ENCODE measurements around the gene C19orf33. TPM values are rescaled to one million over a fixed set of nuclear protein-coding genes. Genes with fewer than 3 reads are reported as not detected.
"Not testable (repeated sequence)": the region's sequence is repeated elsewhere in the genome, so short reads cannot be mapped to it uniquely, and the experiment has no call there.

Gene C19orf33
- polyA plus RNA-seq (2012; ENCODE audit: insufficient read depth, insufficient read length): not detected

DNA sequence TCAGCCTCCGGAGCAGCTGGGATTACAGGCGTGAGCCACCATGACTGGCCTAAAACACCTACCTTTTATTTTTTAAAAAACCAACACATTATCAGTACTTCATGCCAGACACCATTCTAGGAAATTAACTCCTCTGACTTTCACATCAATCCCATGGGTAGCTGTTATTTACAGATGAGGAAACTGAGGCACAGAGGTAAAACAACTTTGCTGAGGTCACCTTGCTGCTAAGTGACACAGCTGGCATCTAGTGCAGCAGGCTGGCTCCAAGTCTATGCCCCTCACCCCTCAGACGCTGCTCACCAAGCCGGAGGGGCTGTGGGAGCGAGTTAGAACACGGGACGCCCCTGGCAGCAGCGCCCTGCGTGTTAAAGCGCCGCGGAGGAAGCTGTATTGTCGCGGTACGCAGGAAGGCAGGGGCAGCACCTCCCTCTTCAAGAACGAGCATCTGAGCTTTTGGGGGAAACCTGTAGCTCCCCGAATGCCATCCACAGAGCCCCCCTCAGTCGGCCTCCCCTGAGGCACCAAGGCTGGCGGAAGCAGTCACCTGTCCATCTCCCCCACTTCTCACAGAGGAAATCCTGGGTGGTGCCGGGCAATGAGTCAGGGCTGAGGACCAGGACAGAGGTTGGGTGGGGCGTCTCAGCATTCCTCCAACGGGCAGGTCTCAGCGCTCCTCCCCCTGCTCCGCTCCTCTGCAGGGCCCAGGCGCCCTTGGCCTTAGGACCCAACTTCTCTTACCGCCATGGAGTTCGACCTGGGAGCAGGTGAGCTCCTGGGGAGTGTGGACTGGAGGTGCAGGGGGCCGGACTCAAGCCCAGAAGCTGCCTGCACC lies at the start of gene C19orf33:
Gene C19orf33 (plus strand): TSS at position 735 of the 835 bp plus-strand sequence. CDS start 11 bp downstream, at position 746.
- no peak for DNase-seq (ENCODE audit: low read depth, low spot score)
- H3K4me3 ChIP-seq (ENCODE audit: low read length): no peak within 1 kb of the TSS

DNA sequence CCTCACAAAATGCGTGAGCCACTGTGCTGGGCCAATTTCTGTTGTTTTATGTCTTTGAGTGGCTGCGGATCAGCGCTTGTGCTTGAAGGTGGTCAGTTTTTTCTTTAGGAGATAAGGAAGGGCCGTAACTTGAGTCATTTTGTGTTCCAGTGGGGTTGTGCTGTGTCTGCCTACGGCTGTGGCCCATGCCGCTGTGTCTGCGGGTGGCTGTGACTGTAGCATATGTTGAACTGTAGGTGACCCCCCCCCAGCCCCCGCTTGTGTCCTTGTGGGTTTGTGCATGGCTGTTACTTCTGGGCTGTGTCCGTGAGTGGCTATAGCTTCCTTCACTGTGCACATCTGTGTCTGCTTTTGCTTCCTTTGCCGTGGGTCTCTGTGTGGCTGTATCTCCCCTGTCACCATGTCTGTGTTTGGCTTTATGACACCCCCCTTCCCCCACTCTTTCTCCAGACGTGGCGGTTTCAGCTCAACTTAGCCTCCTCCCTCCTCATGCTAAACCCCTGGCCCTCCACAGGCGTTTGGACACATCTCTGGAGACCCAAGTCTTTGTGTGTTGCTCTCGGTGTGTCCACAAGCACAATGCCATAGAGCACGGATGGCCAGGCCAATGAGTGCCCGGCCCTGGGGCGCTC lies 48.6 kb upstream of the C19orf33 start:
- no peak for DNase-seq (ENCODE audit: low read depth, low spot score)
- H3K4me3 ChIP-seq (ENCODE audit: low read length): no peak overlapping the region

DNA sequence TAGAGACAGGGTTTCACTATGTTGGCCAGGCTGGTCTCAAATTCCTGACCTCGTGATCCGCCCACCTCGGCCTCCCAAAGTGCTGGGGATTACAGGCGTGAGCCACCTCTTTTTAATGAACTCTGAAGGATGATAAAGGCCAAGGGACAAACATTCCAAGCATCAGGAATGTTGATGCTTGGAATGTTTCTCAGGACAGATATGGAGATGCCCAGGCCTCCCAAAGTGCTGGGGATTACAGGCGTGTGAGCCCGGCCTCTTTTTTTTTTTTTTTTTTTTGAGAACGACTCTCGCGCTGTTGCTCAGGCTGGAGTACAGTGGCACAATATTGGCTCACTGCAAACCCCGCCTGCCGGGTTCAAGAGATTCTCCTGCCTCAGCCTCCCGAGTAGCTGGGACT lies 42.1 kb upstream of the C19orf33 start:
- H3K4me3 ChIP-seq (ENCODE audit: low read length); DNase-seq (ENCODE audit: low read depth, low spot score): not testable (repeated sequence)

DNA sequence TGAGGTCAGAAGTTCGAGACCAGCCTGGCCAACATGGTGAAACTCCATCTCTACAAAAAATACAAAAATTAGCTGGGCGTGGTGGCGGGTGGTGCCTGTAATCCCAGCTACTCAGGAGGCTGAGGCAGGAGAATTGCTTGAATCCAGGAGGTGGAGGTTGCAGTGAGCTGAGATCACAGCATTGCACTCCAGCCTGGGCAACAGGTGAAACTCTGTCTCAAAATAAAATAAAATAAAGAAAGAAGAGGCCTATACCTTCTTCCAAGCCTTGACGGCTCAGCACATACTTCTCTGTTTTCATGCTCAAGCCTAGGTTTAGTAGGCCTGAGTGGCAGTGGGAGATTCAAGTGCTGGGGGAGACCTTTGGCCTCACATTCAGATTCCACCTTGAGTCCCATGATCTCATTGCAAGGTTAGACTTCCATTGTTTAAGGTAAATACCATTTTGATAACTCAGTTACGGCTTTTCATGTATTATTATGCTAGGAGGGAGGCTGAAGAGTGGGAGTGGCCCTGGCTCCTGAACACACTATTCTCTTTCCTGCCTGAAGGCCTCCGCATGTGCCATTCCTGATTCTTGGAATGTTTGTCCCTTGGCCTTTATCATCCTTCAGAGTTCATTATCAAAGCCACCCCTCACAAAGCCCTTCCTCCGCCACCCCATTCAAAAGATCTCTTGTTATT lies 41.3 kb upstream of the C19orf33 start:
- H3K4me3 ChIP-seq (ENCODE audit: low read length): no peak overlapping the region
- DNase-seq (ENCODE audit: low read depth, low spot score): no peak

DNA sequence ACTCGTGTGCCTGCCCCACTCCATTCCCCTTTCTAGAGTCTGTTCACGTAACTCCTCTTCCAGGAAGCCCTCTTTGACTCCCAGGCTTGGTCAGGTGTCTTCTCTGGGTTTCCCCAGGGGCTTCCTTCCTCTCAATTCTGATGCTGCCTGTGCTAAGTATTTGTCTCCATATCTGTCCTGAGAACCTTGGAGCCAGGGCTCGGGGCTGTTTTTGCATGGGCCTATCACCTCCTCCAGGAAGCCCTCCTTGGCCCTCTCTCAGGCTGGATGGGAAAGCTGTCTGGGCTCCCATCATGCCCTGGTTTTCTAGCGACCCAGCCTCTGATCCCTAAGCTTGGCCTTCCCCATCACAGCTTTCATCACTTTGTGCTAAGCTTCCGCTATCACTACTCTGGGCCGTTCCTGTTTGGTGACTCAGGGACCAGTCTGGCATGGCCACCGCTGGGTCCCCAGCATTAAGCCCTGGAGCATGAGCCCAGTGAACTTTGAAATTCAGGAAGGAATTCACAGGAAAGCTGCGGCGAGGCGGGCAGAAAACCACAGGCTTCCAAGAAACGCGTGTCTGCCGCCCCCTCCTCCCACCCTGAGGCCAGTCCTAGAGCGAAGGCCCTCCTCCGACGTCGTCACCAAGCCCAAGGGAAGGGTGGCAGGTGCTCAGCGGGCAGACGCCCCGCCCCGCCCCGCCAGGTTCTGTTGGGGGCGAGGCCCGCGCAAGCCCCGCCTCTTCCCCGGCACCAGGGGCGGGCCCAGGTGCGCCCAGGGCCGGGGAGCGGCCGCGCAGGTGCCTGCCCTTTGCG lies 40.2 kb upstream of the C19orf33 start:
- peak overlapping the region; percentile 64 for H3K4me3 ChIP-seq (ENCODE audit: low read length)
- DNase-seq (ENCODE audit: low read depth, low spot score): peak; percentile 23

DNA sequence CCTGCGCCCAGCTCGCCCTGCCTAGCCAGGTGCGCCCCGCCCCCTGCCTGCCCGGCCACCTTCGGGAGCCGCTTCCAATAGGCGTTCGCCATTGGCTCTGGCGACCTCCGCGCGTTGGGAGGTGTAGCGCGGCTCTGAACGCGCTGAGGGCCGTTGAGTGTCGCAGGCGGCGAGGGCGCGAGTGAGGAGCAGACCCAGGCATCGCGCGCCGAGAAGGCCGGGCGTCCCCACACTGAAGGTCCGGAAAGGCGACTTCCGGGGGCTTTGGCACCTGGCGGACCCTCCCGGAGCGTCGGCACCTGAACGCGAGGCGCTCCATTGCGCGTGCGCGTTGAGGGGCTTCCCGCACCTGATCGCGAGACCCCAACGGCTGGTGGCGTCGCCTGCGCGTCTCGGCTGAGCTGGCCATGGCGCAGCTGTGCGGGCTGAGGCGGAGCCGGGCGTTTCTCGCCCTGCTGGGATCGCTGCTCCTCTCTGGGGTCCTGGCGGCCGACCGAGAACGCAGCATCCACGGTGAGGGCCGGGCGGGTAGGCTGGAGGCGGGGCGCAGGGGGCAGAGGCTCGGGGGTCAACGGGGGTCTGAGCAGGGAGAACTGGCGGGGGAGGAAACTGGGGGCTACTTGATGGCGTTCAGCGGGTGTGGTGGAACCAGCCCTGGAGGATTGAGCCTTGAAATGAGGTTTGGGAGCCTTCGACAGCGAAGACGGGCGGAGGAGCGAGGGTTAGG lies 39.4 kb upstream of the C19orf33 start, which contains the start of gene SPINT2:
Gene SPINT2 (plus strand): TSS at position 88 of the 727 bp plus-strand sequence. CDS start 320 bp downstream, at position 408.
- DNase-seq (ENCODE audit: low read depth, low spot score): peak; percentile 25
- H3K4me3 ChIP-seq (ENCODE audit: low read length): peak within 1 kb of the TSS; percentile 64

DNA sequence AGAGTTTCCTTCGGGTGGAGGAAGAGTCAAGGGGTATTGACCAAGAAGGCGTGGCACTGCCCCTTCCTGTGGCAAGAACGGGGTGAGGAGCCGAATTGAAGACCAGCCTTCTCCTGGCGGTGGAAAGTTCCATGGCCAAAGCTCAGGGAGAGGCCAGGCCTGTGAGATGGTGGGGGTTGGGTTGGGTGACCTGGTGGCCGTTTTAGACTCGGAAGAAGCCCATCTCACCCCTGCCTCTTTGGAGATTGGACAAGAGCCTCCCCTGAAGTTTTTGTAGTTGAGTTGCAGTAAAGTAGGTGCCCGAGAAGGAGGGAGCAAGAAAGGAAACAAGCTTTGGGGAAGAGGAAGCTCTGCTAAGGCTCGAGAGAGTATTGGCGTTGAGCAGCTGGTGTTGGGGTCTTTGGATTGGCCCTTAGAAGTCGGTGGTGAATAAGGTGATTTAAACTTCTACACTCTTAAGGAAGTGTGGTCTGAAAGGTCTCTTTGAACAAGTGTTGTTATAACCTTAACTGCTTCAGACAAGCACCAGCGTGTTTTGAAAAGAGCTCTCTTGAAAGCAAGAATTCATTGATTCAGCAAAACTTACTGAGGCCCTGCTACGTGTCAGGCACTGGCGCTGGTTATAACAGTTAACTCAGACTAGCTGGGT lies 38.7 kb upstream of the C19orf33 start:
- H3K4me3 ChIP-seq (ENCODE audit: low read length): peak overlapping the region; percentile 64
- DNase-seq (ENCODE audit: low read depth, low spot score): peak; percentile 81

DNA sequence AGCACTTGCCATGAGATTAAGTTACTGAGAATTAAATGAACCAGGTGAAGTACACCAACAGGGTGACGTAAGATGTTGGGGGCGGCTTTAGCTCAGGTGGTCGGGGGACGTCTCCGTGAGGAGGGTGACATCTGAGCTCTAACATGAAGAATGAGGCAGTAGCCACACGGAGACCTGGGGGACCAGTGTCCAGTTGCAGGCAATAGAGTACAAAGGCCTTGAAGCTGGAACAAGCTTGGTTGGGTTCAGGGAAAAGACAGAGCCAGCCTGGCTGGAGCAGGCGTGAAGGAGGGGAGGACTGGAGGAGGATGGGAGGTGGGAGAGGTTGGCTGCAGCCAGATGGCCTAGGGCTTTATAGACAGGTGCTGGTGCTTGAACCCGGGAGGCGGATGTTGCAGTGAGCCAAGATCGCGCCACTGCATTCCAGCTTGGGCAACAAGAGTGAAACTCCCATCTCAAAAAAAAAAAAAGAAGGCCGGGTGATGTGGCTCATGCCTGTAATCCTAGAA lies 38.1 kb upstream of the C19orf33 start:
- no peak for DNase-seq (ENCODE audit: low read depth, low spot score)
- H3K4me3 ChIP-seq (ENCODE audit: low read length): peak overlapping the region; percentile 64; the same call in 1 of the 2 replicates

DNA sequence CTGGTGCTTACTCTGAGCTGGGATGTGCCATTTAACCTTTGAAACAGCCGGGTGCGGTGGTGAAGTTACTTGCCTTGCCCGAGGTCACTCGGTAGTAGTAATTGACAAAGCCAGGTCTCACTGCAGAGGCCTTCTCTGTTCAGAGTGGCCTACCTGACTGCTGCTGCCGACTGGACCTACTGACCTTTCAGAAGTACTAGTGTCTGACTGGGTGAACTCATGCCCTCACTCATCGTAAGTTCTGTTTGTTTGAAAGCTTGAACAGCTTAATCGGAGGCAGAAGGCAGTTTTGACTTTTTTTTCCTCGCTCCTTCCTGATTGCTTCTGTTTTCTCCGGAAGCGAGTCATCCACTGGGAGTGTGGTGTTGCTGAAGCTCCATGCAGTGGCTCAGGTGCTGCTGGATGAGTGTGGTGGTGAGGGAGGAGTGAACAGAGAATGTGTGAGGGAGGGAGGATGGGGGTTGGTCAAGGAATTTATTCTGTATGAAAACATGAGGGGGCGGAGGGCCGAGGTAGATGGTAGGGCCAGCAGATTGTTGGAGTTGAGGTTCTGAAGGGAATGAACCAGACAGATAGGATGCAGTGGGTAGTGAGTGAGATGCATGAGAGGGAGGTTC lies 37.0 kb upstream of the C19orf33 start:
- H3K4me3 ChIP-seq (ENCODE audit: low read length): no peak overlapping the region

DNA sequence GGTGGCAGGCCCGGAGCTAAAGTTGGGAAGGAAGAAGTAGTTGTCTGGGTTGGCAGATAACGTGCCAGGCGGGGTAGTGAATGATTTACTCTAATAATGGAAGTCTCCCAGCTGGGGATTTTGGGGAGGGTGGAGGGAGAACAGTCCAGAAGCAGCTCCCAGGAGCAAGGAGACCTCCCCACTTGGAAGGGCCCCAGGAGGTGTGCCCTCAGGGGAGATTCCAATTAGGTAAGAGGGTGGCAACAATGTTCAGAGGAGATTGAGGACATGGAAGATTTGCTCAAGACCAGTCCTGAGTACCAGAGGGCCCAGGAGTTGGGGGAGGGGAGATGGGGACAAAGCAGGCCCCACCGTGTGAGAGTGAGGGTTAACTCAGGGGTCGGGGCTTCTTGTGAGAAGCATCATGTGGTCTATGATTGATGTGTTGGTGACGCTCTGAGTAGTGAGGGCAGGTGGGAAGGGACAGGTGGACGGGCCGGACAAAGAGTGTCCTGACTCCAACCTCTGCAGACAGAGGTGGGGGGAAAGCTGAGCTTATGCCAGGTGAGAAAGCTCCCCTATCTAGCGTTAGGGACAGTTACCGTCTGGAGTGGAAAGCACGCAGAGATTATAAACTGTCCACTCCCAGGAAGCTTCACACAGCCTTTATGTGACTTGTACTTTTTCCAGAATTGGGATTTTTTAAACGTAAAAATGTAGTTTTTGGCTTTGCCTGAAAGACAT lies 36.1 kb upstream of the C19orf33 start:
- DNase-seq (ENCODE audit: low read depth, low spot score): no peak
- H3K4me3 ChIP-seq (ENCODE audit: low read length): no peak overlapping the region

More for the DNA sequence above, 37.0 kb upstream of the C19orf33 start:
- no peak for DNase-seq (ENCODE audit: low read depth, low spot score)

DNA sequence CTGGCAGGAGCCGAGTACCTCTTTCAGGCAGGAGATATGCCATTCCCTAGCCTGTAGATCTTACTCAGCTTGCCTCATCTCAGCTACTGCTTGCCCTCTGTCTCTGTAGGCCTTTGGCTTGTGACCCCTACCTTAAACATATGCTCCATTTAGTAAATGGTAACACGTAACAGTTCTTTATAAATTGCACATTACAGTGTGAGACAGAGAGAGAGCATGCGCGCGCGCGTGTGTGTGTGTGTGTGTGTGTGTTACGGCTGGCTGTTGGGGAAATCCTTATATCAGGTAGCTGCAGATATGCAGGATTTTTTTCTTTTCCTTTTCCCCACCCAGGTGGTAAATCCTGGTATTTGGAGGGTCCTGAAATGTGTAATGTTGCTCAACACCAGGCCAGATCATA lies 35.5 kb upstream of the C19orf33 start:
- no peak for DNase-seq (ENCODE audit: low read depth, low spot score)
- no peak overlapping the region for H3K4me3 ChIP-seq (ENCODE audit: low read length)

DNA sequence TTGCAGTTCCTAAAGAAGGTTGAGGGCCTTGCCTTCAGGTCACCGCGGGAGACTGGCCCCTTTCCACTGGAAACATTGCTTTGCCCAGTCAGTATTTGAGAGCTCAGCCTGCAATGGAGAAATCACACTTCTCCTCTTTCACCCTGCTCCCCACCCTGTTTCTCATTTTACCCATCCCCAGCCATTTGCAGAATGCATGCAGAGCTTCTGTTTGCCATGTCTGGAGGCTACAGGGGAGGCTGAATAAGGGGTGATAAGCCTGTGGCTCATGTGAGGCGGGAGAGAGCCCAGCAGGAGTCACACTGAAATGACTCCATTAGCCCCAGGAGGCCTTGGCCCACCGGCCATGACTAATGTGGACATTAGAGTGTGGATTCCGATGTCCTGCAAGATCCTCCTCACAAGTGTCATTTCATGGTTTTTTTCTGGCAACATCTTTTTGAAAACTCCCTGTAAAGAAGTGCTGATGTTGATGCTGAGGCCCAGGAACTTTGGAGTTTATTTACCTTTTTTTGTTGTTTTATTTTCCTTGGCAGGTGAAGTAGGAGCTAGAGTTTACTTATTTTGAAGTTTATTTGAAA lies 33.4 kb upstream of the C19orf33 start:
- no peak overlapping the region for H3K4me3 ChIP-seq (ENCODE audit: low read length)
- no peak for DNase-seq (ENCODE audit: low read depth, low spot score)

DNA sequence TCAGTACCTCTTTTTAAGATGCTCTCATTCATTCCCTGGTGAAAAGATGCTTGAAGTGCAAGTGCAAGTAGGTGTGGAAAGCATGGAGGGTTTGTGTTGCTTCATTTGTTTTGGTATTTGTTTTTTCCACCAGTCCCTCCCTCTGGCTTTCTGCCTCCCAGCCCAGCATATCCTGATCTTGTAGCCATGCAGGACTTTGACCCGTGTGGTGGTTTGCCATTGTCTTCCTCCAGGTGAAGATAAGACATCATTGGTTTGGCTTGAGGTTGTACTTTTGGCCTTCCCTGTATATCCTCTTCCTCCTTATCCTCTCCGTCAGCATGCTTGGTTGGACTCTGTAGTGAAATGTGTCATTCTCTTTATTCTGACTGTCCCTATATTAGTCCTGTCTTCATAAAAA lies 30.6 kb upstream of the C19orf33 start:
- no peak for DNase-seq (ENCODE audit: low read depth, low spot score)
- no peak overlapping the region for H3K4me3 ChIP-seq (ENCODE audit: low read length)

DNA sequence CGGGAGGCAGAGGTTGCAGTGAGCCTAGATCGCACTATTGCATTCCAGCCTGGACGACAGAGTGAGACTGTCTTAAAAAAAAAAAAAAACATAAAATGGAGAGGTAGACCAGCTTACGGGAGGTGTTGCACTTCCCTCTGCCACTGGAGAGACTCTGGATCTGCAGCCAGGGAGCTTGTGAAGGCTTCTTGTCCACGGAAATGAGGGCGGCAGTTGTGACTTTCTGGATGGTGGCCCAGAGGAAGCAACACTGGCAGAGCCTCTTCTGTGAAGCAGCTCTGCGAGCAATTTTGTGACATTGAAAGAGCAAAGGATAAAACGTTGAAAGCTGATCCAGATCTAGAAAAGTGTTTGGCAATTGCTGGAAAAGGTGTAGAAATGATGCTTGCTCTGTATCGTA lies 29.3 kb upstream of the C19orf33 start:
- no peak overlapping the region for H3K4me3 ChIP-seq (ENCODE audit: low read length)
- no peak for DNase-seq (ENCODE audit: low read depth, low spot score)

DNA sequence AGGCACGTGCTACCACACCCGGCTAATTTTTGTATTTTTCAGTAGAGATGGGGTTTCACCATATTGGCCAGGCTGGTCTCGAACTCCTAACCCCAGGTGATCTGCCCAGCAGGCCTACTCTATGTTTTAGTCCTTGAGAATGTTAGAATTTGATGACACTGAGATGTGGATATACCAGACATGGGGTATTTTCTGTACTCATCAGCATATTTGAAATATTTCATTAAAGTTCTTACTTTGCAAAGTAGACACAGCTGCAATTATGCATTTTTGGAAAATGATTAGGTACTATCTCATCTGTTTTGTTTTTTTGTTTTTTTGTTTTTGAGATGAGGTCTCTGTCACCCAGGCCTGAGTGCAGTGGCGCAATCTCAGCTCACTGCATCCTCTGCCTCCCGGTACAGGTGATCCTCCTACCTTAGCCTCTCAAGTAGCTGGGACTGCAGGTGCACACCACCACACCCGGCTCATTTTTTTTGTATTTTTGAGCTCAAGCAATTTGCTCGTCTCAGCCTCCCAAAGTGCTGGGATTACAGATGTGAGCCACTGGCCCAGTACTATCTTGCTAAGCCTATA lies 27.0 kb upstream of the C19orf33 start:
- no peak overlapping the region for H3K4me3 ChIP-seq (ENCODE audit: low read length)

DNA sequence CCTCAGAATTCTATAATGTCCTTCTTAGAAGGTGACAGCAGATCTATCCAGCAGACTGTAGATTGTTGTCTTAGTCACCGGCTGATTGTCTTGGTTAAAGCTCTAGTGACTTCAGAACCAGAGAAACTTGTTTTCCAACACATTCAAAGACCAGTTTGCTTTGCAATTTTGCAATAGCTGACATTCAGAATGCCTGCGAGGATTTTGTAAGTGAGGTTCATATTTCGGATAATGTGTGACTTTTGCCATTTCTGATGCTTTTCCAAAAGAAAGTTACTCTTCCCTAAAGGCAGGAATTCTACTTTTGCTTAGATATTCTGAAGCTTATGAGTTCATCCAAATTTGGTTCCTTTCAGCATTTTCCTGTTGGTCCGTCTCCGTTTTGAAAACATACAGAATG lies 26.5 kb upstream of the C19orf33 start:
- DNase-seq (ENCODE audit: low read depth, low spot score): no peak
- H3K4me3 ChIP-seq (ENCODE audit: low read length): no peak overlapping the region

More for the DNA sequence above, 27.0 kb upstream of the C19orf33 start:
- DNase-seq (ENCODE audit: low read depth, low spot score): no peak

Measured in Jurkat, Clone E6-1 (cell line).